ENCODE results near the gene ITGA2B.
"Not testable (repeated sequence)": the region's sequence is repeated elsewhere in the genome, so short reads cannot be mapped to it uniquely, and the experiment has no call there.

Gene ITGA2B

DNA sequence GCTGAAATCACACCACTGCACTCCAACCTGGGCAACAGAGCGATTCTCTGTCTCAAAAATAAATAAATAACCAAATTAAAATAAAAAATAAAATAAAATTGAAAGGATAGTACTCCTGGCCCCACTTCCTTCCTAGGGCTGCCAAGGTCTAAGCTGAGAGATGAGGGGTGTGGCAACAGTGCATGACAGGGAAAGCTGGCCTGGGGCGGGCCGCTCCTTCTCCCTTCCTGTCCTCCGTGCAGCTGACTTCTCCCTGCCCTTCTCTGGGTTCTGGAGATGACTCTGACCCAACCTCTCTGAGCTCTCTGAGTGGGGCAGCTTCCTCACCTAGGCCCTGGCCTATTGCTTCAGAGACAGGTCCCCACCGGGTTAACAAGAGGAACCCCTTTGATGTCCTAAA, 56.1 kb downstream of the ITGA2B start:
- no peak for DNase-seq

DNA sequence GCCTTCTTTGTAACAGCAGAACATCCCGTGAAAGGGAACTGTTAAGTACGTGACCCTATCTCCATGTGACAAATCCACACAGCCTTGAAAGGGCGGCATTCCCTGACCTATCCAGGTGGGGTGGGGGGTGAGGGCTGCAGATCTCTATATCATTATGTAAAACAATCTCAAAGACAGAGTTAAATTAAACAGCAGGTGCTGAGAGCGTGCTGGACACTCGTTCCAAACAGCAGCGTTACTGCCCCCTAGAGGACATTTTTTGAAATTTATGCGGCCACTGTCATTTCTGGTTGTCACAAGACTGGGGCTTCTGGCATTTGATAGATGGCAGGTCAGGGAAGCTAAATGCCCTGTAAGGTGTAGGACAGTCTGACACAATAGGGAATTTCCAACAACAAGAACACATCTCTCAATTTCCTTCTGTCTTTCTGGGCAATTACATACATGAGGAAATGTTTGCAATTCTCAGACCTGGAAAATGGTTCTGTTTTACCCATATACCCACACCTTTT, 58.1 kb downstream of the ITGA2B start:
- peak in 37 of 56 donors; percentile 10 to 86 (median 39) for DNase-seq

DNA sequence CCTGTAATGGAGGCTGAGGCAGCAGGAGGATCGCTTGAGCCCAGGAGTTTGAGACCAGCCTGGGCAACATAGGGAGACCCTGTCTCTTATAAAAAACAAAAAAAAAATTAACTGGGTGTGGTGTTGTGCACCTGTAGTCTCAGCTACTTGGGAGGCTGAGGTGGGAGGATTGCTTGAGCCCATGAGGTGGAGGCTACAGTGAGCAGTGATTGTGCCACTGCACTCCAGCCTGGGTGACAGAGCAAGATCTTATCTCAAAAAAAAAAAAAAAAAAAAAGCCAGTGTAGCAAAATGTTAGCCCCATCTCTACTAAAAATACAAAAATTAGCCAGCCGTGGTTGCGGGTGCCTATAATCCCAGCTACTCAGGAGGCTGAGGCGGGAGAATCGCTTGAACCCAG, 59.2 kb downstream of the ITGA2B start:
- not testable (repeated sequence) for DNase-seq

DNA sequence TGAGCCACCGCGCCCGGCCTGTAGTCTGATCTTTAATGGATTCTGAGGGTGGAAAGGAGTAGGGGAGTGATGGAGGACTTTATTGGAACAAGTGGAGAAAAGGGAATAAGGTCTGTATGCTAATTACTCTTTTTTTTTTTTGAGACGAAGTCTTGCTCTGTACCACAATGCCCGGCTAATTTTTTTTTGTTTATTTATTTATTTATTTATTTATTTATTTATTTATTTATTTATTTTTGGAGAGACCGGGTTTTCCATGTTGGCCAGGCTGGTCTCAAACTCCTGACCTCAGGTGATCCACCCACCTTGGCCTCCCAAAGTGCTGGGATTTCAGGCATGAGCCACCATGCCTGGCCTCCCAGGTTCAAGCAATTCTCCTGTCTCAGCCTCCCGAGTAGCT, 59.9 kb downstream of the ITGA2B start:
- DNase-seq = not testable (repeated sequence)

DNA sequence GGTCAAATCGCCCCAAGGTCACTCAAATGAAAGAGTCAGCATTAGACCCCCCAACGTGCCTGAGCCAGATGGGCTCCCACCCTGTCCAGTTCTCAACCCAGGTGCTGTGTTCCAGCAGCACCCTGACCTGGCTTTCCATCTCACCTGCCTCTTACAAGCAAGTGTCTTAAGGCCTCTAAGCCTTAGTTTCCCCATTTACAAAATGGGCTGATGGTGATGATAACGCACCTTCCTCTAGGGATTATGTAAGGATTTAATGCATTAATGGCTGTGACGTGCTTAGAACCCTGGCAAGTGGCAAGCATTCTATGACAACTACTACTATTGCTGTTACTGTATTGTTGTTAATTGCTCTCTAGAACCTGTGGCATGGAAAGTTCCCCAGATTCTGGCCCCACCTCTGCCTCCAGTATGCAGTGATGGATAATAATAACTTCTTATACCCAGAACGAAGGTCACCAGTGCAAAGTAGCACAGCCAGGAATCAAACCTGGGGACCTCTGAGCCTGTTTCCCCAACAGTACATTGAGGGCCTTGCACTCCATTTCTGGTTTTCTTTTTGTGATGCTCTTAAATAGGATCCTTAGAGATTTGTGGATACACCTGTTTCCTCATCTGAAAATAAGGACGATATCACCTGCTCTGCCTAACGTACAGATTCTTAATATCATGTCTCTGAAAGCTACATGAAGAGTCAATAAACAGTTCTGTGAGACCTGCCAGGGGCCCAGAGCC, 61.6 kb downstream of the ITGA2B start:
- DNase-seq = no peak

DNA sequence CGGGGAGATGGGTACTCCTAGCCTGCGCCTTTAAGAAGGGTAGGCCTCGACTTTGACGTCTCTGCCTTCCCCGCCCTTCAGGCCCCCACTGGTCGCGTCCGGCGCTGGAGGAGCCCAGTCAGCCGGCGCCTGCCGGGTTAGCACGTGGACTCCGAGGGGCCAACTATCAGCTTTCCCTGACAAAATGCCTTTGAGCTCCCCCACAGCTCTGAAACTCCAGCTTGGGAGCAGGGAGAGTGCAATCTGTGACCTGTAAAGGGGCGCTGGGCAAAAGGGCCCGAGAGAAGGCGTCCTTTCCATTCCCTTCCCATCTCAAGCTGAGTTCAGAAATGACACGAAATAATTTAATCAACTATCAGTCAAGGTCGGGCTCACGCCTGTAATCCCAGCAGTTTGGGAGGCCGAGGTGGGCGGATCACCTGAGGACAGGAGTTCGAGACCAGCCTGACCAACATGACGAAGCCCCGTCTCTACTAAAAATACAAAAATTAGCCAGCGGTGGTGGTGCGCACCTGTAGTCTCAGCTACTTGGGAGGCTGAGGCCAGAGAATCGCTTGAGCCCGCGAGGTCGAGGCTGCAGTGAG, 62.5 kb downstream of the ITGA2B start:
- DNase-seq = peak; percentile 37 to 99 (median 96)

DNA sequence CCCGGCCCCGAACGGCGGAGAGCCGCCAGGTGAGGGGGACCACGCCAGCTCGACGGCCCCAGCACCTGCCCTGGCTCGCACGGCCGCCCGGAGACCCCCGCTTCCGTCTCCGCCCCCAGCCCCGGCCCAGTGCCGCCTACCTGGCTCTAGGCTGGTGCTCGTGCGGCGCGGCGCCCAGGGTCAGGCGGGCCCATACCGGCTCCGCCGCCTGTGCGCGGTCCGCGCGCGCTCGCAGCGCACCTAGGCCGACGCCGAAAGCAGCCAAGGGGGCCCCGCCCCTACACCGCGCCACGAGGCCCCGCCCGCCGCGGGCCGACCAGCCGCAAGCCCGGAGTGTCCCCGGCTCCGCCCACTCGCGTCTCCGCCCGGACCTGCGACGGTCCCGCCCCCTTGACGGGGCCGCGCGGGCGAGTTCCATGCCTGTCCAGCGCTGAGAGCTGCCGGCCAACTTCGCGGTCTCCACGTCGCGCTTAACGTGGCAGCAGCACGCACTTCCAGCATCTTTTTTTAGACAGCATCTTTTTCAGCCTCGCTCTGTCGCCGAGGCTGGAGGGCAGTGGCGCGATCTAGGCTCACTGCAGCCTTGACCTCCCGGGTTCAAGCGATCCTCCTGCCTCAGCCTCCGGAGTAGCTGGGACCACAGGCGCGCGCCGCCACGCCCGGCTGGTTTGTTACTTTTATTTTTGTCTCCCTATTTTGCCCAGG, 64.7 kb downstream of the ITGA2B start, which contains the start of gene SLC25A39:
SLC25A39 (minus strand) TSS at position 253 of the 705 bp plus-strand sequence. CDS start 1,261 bp downstream, outside the sequence.
- peak; percentile 37 to 97 (median 86) for DNase-seq

DNA sequence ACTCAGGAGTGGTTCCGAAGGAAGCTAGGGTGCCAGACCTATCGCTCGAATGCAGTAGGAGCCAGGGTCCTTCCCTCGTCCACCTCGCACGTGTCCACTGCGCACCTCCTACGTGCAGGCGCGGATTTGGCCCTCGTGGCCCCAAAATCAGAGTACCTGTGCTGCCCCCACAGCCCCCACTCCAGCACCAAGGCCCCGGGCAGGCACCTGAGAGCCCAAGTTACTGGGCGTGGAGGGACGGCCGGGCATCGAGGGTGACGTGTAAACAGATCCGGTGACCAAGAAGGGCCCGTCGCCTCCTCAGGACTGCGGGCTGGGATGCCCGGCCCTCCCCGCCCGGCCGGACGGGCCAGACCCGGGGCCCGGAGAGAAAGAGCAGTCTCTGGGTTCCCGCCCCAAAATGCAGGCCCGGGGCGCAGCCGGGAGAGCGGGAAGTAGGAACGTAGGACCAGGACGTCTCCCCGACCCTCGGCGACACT, 65.3 kb downstream of the ITGA2B start:
- DNase-seq = no peak

DNA sequence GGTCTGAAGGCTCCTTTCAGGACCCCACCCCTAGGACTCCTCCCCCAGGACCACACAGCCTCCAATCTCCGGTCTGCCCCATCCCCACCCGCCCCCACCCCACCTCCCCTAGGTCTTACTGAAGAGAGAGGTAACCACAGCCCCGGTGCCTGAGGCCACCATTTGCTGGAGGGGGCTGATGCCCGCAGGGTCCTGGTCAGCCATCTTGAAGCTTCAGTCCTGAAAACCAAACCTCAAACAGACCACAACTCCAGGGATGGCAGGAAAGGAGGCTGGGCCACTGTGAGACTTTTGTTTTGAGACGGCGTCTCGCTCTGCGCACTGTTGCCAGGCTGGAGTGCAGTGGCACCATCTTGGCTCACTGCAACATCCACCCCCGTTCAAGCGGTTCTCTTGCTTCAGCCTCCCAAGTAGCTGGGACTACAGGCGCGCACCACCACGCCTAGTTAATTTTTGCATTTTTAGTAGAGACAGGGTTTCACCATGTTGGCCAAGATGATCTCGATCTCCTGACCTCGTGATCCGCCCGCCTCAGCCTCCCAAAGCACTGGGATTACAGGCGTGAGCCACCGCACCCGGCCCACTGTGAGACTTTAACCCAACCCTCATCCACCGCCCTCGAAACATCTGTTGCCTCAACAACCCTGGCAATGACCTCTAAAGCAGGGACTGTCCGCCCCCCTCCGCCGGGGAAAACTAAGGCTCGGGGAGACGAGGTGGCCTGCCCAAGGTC, 65.9 kb downstream of the ITGA2B start:
- no peak for DNase-seq

DNA sequence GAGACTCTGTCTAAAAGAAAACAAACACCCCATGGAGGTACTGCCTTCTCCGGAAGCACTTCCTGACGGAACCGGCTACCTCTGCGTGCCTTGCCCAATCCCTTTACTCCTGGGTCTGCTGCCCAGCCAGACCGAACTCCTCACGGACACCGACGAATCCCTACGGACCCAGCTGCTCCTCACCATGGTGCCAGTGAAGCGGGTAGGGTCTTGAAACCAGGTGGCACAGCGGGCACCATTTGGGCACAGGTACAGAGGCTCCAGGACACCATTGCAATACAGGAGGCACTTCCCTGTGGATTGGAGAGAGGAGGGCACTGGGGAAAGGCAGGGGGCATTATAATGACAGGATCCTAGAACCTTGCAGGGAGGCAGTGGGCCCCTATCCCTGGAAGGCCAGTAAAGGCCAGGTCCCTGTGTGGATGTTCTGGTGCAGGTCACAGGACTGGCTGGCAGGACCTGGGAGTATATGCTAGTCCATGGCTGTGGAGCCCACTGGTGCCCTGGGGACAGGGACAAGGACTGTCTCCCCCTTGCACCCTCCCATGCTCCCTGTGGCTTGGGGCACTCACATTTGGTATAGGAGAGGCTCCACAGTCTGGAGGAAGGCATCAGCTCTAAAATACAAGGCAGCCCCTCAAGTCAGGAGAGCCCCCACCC, 67.1 kb downstream of the ITGA2B start:
- no peak for DNase-seq
